Right forelimb (tissue), 1 donor: Measurements from ENCODE around the gene VCX.
"Not testable (repeated sequence)": the region's sequence is repeated elsewhere in the genome, so short reads cannot be mapped to it uniquely, and the experiment has no call there.

Source experiments
- DNase-seq: peaks from one replicate; pipeline ENCODE4 v3.0.0-alpha.2; 2018

The VCX gene

DNA sequence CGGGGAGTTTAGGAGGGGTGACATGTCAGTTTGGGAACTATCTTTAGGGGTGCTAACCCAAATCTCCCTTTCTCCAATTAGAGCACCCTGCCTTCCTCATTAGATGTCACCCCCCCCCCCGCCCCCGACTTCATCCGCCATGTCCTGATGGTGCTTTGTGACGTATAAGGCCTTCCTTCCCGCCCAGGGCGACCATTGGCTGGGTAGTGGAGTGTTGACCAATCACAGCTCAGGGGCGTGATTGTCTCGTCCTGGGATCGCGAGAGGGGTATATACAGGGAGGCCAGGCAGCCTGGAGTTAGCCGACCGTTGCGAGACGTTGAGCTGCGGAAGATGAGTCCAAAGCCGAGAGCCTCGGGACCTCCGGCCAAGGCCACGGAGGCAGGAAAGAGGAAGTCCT is at the start of gene VCX:
VCX (plus strand) TSS at position 301 of the 400 bp plus-strand sequence; CDS start at position 334, 33 bp downstream.
- DNase-seq = not testable (repeated sequence)

DNA sequence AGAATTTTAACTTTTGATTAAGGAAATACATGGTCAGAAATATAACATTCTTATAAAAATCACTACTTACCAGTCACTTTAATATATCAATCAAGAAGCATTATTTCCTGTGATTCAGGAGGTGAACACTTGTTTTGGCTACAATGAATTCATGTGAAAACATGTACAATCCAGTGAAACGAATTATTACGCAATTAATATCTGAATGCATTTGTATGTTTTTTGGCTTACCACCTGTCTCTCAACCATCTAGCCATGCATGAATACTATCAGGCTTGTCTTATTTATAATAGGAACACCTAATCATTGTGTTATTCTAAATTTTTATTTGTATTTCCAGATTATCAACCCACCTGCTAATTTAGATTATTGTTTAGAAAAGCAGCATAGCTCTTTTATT is 44.6 kb upstream of the VCX start:
- no peak for DNase-seq

DNA sequence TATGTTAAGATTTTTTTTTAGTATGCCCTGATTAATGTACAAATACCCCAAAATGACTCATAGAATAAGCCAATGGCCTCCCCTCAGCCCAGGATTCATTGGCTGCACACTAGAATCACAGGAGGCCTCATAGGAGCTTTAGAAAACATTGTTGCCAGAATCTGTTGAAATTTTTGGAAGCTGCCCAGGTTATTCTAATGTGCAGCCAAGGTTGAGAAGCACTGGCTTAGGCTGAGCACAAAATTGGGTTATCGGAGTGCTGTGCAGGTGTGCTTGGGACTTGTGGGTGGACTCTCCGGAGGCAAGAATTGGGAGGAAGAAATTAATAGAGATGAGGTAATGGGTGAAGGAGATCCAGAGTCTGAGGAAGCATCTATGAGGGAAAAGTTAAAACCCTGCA is 41.3 kb upstream of the VCX start:
- DNase-seq = no peak

DNA sequence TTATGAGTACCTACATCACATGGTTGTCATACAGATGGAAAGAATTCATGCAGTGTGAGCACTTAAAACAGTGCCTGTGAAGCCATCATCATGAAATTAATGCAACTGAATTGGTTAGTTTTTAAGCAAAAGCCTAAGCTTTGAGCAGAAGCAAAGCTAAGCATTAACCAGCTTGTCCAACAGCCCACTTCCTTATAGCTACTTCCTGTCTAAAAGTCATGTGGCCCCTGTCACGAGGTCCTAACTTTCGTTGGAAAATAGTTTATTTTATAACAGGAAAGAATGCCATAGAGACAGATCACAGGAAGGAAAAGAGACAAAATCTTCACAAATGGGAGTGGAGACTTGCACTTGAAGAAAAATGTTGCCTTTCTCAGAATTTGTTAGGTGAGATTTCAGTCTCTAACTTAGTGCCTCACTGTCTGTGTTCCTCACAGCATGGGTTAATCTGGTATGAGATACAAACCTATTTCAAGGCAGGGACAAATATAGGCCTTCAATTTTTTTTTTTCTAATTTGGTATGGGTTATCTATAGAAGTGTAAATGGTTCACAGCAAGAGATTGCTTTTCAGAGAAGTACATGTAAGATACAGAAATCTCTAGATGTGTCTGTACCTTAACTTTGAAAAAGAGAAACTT is 27.7 kb upstream of the VCX start:
- DNase-seq = no peak

DNA sequence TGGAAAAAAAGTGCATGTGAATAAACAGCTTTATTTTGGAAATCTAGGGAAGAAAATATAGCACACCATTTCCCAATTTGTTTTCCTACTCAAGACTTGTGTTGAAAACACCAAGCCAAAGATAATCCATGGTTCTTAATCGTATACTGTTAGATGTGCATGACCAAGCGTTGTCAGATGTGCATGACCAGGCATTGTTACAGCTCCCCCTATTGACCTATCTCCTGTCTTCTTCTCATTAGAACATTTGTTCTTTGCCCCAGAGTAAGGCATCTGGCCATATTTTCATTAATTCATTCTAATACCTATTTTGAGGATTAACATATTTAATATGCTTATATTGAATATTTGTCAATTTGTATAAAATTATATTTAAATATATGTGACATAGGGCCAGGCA is 14.4 kb upstream of the VCX start:
- DNase-seq = no peak

DNA sequence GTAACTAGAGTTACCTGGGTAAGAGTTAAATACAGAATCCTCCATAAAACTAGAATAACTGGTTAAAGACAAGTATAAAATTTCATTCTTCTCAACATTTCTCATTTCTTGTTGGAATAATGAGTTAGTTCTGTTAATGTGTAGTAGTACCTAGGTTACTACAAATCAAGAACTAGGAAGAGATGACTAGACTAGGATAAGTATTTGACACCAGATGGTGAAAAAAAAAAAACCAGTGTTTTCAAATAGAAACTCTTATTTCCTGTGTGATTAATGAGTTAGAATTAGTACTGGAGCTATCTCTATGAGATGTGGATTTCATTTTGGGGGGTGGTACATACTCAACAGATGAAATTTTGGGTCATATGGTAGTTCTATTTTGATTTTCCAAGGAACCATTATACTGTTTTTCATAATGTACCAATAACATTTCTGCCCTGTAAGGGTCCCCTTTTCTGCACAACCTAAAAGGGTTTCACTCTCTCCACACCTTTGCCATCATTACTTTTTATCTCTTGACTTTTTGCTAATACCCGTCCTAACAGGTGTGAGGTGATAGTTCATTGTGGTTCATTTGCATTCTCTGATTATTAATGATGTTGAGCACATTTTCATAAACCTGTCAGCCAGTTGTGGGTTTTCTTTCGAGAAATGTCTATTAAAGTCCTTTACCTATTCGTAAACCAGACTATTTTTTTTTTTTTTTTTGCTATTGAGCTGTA is 1.7 kb upstream of the VCX start:
- no peak for DNase-seq

DNA sequence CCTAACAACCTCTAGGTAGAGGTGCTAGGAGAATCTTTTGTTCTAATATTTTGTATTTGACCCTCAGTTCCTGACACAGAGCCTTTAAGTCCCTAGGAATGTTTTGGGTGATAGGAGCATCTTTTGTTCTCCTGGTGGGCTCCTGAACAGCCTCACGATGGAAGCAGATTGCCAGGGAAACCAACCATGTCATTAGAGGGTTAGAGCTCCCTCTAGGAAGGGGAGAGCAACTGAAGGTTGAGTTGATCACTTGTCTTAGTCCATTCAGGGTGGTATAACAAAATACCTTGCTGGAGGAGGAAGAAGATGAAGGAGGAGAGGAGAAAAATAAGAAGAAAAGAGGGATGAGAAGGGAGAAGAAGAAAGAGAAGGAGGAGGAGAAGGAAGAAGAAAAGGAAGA is 9.2 kb downstream of the VCX start:
- DNase-seq = no peak

DNA sequence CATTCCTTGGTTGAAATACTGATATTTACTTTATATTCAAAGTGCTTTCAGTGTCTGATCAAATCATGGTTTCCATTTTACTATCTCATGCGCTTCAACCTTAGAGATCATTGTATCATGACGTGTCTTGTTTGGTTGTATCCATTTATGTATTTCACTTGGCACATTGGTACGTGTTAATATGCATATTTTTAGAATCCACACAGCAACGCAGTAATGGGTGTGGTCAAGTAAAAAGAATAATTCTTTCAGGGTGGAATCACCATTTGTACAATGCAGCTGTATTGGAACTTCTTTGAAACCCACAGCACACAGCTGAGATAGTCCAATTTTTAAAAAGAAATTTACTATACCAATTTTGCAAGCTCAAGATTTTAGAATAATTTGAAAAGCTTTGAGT is 29.1 kb downstream of the VCX start:
- no peak for DNase-seq

DNA sequence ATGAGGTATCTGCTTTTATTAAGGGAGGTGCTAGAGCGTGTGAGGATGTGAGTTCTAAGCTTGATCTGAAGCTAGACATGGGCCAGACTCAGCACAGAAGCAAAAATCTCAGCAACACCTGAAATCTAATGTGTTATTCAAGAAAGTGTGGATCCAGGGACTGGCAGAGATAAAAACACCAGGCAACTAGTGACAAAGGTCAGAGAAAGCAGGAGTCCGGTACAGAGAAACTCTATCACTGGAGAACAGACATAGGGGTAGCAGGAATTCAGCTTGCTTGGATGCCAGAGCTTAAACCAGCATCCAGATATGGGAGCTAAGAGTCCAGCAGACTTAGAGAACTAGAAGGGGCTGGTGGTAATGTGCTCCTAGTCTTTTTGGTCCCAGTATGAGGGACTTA is 34.0 kb downstream of the VCX start:
- no peak for DNase-seq

DNA sequence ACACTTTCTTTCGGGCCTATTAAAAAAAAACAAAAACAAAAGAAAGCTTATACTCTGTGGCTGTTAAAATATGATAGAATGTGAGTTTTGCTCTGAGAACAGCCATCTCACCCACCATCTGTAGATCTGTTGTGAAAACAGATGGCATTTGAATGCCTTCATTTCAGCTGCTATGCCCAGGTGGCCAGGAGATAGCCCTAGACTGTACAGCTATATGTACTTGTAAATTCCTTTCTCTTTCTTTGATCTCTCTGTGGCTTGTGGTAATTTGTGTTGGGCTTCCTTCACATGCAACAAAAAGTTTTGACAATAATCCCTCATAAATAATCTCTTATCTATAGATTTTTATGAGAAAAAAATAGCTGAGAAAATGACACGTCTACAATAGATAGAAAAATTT is 46.2 kb downstream of the VCX start:
- no peak for DNase-seq

DNA sequence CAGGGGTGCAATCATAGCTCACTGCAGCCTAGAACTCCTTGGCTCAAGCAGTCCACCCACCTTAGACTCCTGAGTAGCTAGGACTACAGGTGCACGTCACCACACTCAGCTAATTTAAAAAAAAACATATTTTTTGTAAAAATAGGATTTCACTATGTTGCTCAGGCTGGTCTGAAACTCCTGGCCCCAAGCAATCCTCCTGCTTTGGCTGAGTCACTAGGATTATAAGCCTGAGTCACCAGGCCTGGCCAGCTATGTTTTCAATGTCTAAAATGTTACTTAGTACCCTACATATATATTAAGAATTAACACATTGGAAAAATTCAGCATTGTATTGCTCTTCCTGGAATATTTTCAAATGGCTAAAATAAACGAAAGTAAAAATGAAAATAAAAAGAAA is 46.7 kb downstream of the VCX start:
- DNase-seq = no peak

DNA sequence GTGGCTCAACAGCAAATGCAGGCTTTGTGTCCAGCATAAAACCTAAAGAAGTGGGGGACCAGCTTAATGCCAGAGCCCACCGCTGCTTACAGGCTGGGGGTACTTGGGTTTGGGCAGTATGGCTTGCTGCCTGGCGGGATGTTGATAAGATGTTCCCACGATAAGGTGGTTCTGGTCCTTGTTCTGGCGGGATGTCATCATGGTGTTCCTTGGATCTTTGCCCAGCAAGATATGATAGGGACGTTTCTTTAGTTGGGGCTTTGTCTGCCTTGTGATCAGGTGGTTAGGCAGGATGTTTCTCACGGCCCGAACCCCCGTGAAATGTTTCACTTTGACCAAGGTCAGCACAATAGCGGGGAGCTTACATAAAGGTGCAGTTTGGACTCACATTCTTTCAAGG is 49.0 kb downstream of the VCX start:
- DNase-seq = no peak
